ENCODE results near the gene LIN7A.
"Not testable (repeated sequence)": the region's sequence is repeated elsewhere in the genome, so short reads cannot be mapped to it uniquely, and the experiment has no call there.

Gene LIN7A

GRCh38 chr12:80788407-80788806 is 149.3 kb downstream of the LIN7A start:
- not testable (repeated sequence) for H3K4me3 ChIP-seq (ENCODE audit: low read depth, low read length)

GRCh38 chr12:80782963-80783470 is 154.7 kb downstream of the LIN7A start:
- not testable (repeated sequence) for H3K36me3 ChIP-seq (ENCODE audit: insufficient read depth, low read length); H3K27me3 ChIP-seq (ENCODE audit: insufficient read depth, low read length); H3K4me1 ChIP-seq (ENCODE audit: control insufficient read depth, insufficient read depth, low read length, unreplicated experiment); H3K4me3 ChIP-seq (ENCODE audit: low read depth, low read length); H2AFZ ChIP-seq (ENCODE audit: low read length, unreplicated experiment); H3K79me2 ChIP-seq (ENCODE audit: control insufficient read depth, insufficient read depth, low read length, unreplicated experiment); H3K27ac ChIP-seq (ENCODE audit: low read depth, low read length)

More at GRCh38 chr12:80788407-80788806, 149.3 kb downstream of the LIN7A start:
- H3K27ac ChIP-seq (ENCODE audit: low read depth, low read length); H3K4me1 ChIP-seq (ENCODE audit: control insufficient read depth, insufficient read depth, low read length, unreplicated experiment); H2AFZ ChIP-seq (ENCODE audit: low read length, unreplicated experiment); H3K27me3 ChIP-seq (ENCODE audit: insufficient read depth, low read length); H3K36me3 ChIP-seq (ENCODE audit: insufficient read depth, low read length); H3K79me2 ChIP-seq (ENCODE audit: control insufficient read depth, insufficient read depth, low read length, unreplicated experiment): not testable (repeated sequence)

- no peak overlapping the region for H3K27ac ChIP-seq (ENCODE audit: low read depth, low read length)
- H3K79me2 ChIP-seq (ENCODE audit: control insufficient read depth, insufficient read depth, low read length, unreplicated experiment) = no peaks in the 10 kb centered on the region
- no peaks in the 10 kb centered on the region for H3K27me3 ChIP-seq (ENCODE audit: insufficient read depth, low read length)
- peaks cover 4% of the 10 kb centered on the region; the same call in 1 of the 2 replicates for H3K36me3 ChIP-seq (ENCODE audit: insufficient read depth, low read length)
- no peak overlapping the region for H3K4me3 ChIP-seq (ENCODE audit: low read depth, low read length)
- no peak overlapping the region for H2AFZ ChIP-seq (ENCODE audit: low read length, unreplicated experiment)
- peaks cover 15% of the 10 kb centered on the region for H3K4me1 ChIP-seq (ENCODE audit: control insufficient read depth, insufficient read depth, low read length, unreplicated experiment)
Observed at GRCh38 chr12:80781313-80781712, 156.4 kb downstream of the LIN7A start.

- H3K27ac ChIP-seq (ENCODE audit: low read depth, low read length) = no peak overlapping the region
- H3K36me3 ChIP-seq (ENCODE audit: insufficient read depth, low read length) = peaks cover 4% of the 10 kb centered on the region; the same call in 1 of the 2 replicates
- H3K79me2 ChIP-seq (ENCODE audit: control insufficient read depth, insufficient read depth, low read length, unreplicated experiment) = no peaks in the 10 kb centered on the region
- no peak overlapping the region for H2AFZ ChIP-seq (ENCODE audit: low read length, unreplicated experiment)
- H3K27me3 ChIP-seq (ENCODE audit: insufficient read depth, low read length) = no peaks in the 10 kb centered on the region
- peaks cover 15% of the 10 kb centered on the region for H3K4me1 ChIP-seq (ENCODE audit: control insufficient read depth, insufficient read depth, low read length, unreplicated experiment)
- H3K4me3 ChIP-seq (ENCODE audit: low read depth, low read length) = no peak overlapping the region
Observed at GRCh38 chr12:80780746-80781145, 157.0 kb downstream of the LIN7A start.

- Histone ChIP-seq H3K27ac (ENCODE audit: low read depth, low read length) (peak overlapping the region; percentile 95), H3K4me1 (ENCODE audit: control insufficient read depth, insufficient read depth, low read length, unreplicated experiment) (peaks cover 15% of the 10 kb centered on the region), H3K79me2 (ENCODE audit: control insufficient read depth, insufficient read depth, low read length, unreplicated experiment) (no peaks in the 10 kb centered on the region), H3K4me3 (ENCODE audit: low read depth, low read length) (0 out of 2 replicates have a peak overlapping the region, but pooled peaks have one; percentile 5), H2AFZ (ENCODE audit: low read length, unreplicated experiment) (peak overlapping the region; percentile 70), H3K36me3 (ENCODE audit: insufficient read depth, low read length) (peaks cover 4% of the 10 kb centered on the region; the same call in 1 of the 2 replicates), H3K27me3 (ENCODE audit: insufficient read depth, low read length) (no peaks in the 10 kb centered on the region)
Observed at GRCh38 chr12:80778005-80778541, 159.7 kb downstream of the LIN7A start.

- H3K79me2 ChIP-seq (ENCODE audit: control insufficient read depth, insufficient read depth, low read length, unreplicated experiment) = no peaks in the 10 kb centered on the region
- no peaks in the 10 kb centered on the region for H3K27me3 ChIP-seq (ENCODE audit: insufficient read depth, low read length)
- H2AFZ ChIP-seq (ENCODE audit: low read length, unreplicated experiment) = peak overlapping the region; percentile 70
- peaks cover 4% of the 10 kb centered on the region; the same call in 1 of the 2 replicates for H3K36me3 ChIP-seq (ENCODE audit: insufficient read depth, low read length)
- H3K27ac ChIP-seq (ENCODE audit: low read depth, low read length) = peak overlapping the region; percentile 95
- 0 out of 2 replicates have a peak overlapping the region, but pooled peaks have one; percentile 5 for H3K4me3 ChIP-seq (ENCODE audit: low read depth, low read length)
- H3K4me1 ChIP-seq (ENCODE audit: control insufficient read depth, insufficient read depth, low read length, unreplicated experiment) = peaks cover 15% of the 10 kb centered on the region
Observed at GRCh38 chr12:80777587-80777986, 160.1 kb downstream of the LIN7A start.

GRCh38 chr12:80776706-80777105 is 161.0 kb downstream of the LIN7A start:
- H3K36me3 ChIP-seq (ENCODE audit: insufficient read depth, low read length) = peaks cover 4% of the 10 kb centered on the region; the same call in 1 of the 2 replicates
- peaks cover 15% of the 10 kb centered on the region for H3K4me1 ChIP-seq (ENCODE audit: control insufficient read depth, insufficient read depth, low read length, unreplicated experiment)
- H3K4me3 ChIP-seq (ENCODE audit: low read depth, low read length) = no peak overlapping the region
- H3K27me3 ChIP-seq (ENCODE audit: insufficient read depth, low read length) = no peaks in the 10 kb centered on the region
- no peaks in the 10 kb centered on the region for H3K79me2 ChIP-seq (ENCODE audit: control insufficient read depth, insufficient read depth, low read length, unreplicated experiment)
- H3K27ac ChIP-seq (ENCODE audit: low read depth, low read length) = peak overlapping the region; percentile 95
- no peak overlapping the region for H2AFZ ChIP-seq (ENCODE audit: low read length, unreplicated experiment)

- no peak overlapping the region for H3K27ac ChIP-seq (ENCODE audit: low read depth, low read length)
- H2AFZ ChIP-seq (ENCODE audit: low read length, unreplicated experiment) = no peak overlapping the region
- H3K4me1 ChIP-seq (ENCODE audit: control insufficient read depth, insufficient read depth, low read length, unreplicated experiment) = no peaks in the 10 kb centered on the region
- H3K4me3 ChIP-seq (ENCODE audit: low read depth, low read length) = no peak overlapping the region
- no peaks in the 10 kb centered on the region for H3K27me3 ChIP-seq (ENCODE audit: insufficient read depth, low read length)
- H3K79me2 ChIP-seq (ENCODE audit: control insufficient read depth, insufficient read depth, low read length, unreplicated experiment) = no peaks in the 10 kb centered on the region
- no peaks in the 10 kb centered on the region for H3K36me3 ChIP-seq (ENCODE audit: insufficient read depth, low read length)
Observed at GRCh38 chr12:80770958-80771357, 166.8 kb downstream of the LIN7A start.

GRCh38 chr12:80769553-80770140 is 168.1 kb downstream of the LIN7A start:
- H3K27ac ChIP-seq (ENCODE audit: low read depth, low read length) = no peak overlapping the region
- no peak overlapping the region for H3K4me3 ChIP-seq (ENCODE audit: low read depth, low read length)
- no peaks in the 10 kb centered on the region for H3K4me1 ChIP-seq (ENCODE audit: control insufficient read depth, insufficient read depth, low read length, unreplicated experiment)
- H3K79me2 ChIP-seq (ENCODE audit: control insufficient read depth, insufficient read depth, low read length, unreplicated experiment) = no peaks in the 10 kb centered on the region
- no peaks in the 10 kb centered on the region for H3K36me3 ChIP-seq (ENCODE audit: insufficient read depth, low read length)
- no peaks in the 10 kb centered on the region for H3K27me3 ChIP-seq (ENCODE audit: insufficient read depth, low read length)
- no peak overlapping the region for H2AFZ ChIP-seq (ENCODE audit: low read length, unreplicated experiment)

- Histone ChIP-seq H2AFZ (ENCODE audit: low read length, unreplicated experiment) (no peak overlapping the region), H3K27ac (ENCODE audit: low read depth, low read length) (no peak overlapping the region), H3K4me1 (ENCODE audit: control insufficient read depth, insufficient read depth, low read length, unreplicated experiment) (peaks cover 2% of the 10 kb centered on the region), H3K79me2 (ENCODE audit: control insufficient read depth, insufficient read depth, low read length, unreplicated experiment) (no peaks in the 10 kb centered on the region), H3K36me3 (ENCODE audit: insufficient read depth, low read length) (no peaks in the 10 kb centered on the region), H3K4me3 (ENCODE audit: low read depth, low read length) (no peak overlapping the region), H3K27me3 (ENCODE audit: insufficient read depth, low read length) (no peaks in the 10 kb centered on the region)
Observed at GRCh38 chr12:80766897-80767296, 170.8 kb downstream of the LIN7A start.

- Histone ChIP-seq H3K4me3 (ENCODE audit: low read depth, low read length) (no peak overlapping the region), H3K27me3 (ENCODE audit: insufficient read depth, low read length) (no peaks in the 10 kb centered on the region), H2AFZ (ENCODE audit: low read length, unreplicated experiment) (no peak overlapping the region), H3K27ac (ENCODE audit: low read depth, low read length) (no peak overlapping the region), H3K79me2 (ENCODE audit: control insufficient read depth, insufficient read depth, low read length, unreplicated experiment) (no peaks in the 10 kb centered on the region), H3K36me3 (ENCODE audit: insufficient read depth, low read length) (no peaks in the 10 kb centered on the region), H3K4me1 (ENCODE audit: control insufficient read depth, insufficient read depth, low read length, unreplicated experiment) (peaks cover 2% of the 10 kb centered on the region)
Observed at GRCh38 chr12:80766210-80766609, 171.5 kb downstream of the LIN7A start.
